IMR-90 (cell line): ENCODE measurements around the gene RBFOX1. TPM values are rescaled to one million over a fixed set of nuclear protein-coding genes. Genes with fewer than 3 reads are reported as not detected.

Source experiments
- ATAC-seq: fragments of 200-7000 bp; cut with Tn5 transposase; 2 replicates; pipeline ENCODE4 v1.9.1; 2020; ENCODE audit warnings: low read depth, mild to moderate bottlenecking, moderate library complexity
- BruUV-seq: library from RNA; stranded (reverse); fragments of 400-500 nt; replicated peaks from 2 replicates; lab custom pipeline; 2021; lab: Mats Ljungman, UMichigan
- CTCF ChIA-PET: fragments of 300-600 bp; formaldehyde crosslinking; extraction: SDS; loops from one replicate; lab custom pipeline; 2021; ENCODE audit warnings: antibody characterized with exemption; lab: Yijun Ruan, JAX
- POLR2A ChIA-PET: fragments of 300-600 bp; sonication (Branson Sonifier 250); formaldehyde crosslinking; loops from one replicate; lab custom pipeline; 2022; ENCODE audit warnings: antibody characterized with exemption; ENCODE audit not compliant: unreplicated experiment; lab: Charles Lee
- DNase-seq: peaks from one replicate; pipeline ENCODE4 v3.0.0; 2013
- H2AFZ ChIP-seq: replicated peaks from 2 replicates; pipeline ENCODE3; 2013; ENCODE audit warnings: low read length, mild to moderate bottlenecking; ENCODE audit not compliant: poor library complexity
- H2AK5ac ChIP-seq: 2 replicates; pipeline ENCODE4 v1.6.1; 2013; ENCODE audit warnings: low read depth, low read length, inconsistent platforms
- H2AK9ac ChIP-seq: replicated peaks from 2 replicates; pipeline ENCODE3; 2013; ENCODE audit warnings: mild to moderate bottlenecking, low read depth, low read length, moderate library complexity; ENCODE audit not compliant: poor library complexity
- H2BK120ac ChIP-seq: 2 replicates; pipeline ENCODE4 v1.6.1; 2013; ENCODE audit warnings: low read depth, low read length, inconsistent platforms
- H2BK15ac ChIP-seq: 3 replicates; pipeline ENCODE4 v1.6.1; 2013; ENCODE audit warnings: low read depth, low read length, inconsistent platforms
- H2BK20ac ChIP-seq: 2 replicates; pipeline ENCODE4 v1.6.1; 2013; ENCODE audit warnings: low read depth, mild to moderate bottlenecking, inconsistent platforms, low read length, moderate library complexity
- H2BK5ac ChIP-seq: 2 replicates; pipeline ENCODE4 v1.6.1; 2013; ENCODE audit warnings: mild to moderate bottlenecking, low read depth, low read length, inconsistent platforms; ENCODE audit not compliant: poor library complexity, severe bottlenecking
- H3K14ac ChIP-seq: replicated peaks from 2 replicates; pipeline ENCODE4 v1.6.1; 2013; ENCODE audit warnings: low read depth, low read length, inconsistent platforms
- H3K18ac ChIP-seq: 2 replicates; pipeline ENCODE4 v1.6.1; 2013; ENCODE audit warnings: low read depth, low read length, control low read depth
- H3K23ac ChIP-seq: 2 replicates; pipeline ENCODE4 v1.6.1; 2013; ENCODE audit warnings: low read depth, low read length, inconsistent platforms
- H3K27ac ChIP-seq: 2 replicates; pipeline ENCODE4 v1.5.1; 2013; ENCODE audit warnings: mild to moderate bottlenecking, control low read depth, low read length; ENCODE audit not compliant: insufficient read depth
- H3K27me3 ChIP-seq: 2 replicates; pipeline ENCODE4 v1.6.1; 2013; ENCODE audit warnings: low read length; ENCODE audit not compliant: control insufficient read depth, insufficient read depth
- H3K36me3 ChIP-seq: 2 replicates; pipeline ENCODE4 v1.6.1; 2013; ENCODE audit warnings: low read length, mixed read lengths; ENCODE audit not compliant: control insufficient read depth, insufficient read depth
- H3K4ac ChIP-seq: 2 replicates; pipeline ENCODE4 v1.6.1; 2013; ENCODE audit warnings: low read depth, low read length, inconsistent platforms
- H3K4me1 ChIP-seq: 2 replicates; pipeline ENCODE4 v1.6.1; 2013; ENCODE audit warnings: low read length, mixed read lengths; ENCODE audit not compliant: control insufficient read depth, insufficient read depth
- H3K4me2 ChIP-seq: 2 replicates; pipeline ENCODE4 v1.6.1; 2013; ENCODE audit warnings: low read depth, mild to moderate bottlenecking, control low read depth, low read length, moderate library complexity
- H3K4me3 ChIP-seq: 2 replicates; pipeline ENCODE4 v1.5.1; 2013; ENCODE audit warnings: low read depth, mild to moderate bottlenecking, control low read depth, low read length, moderate library complexity; ENCODE audit not compliant: insufficient read depth
- H3K56ac ChIP-seq: 2 replicates; pipeline ENCODE4 v1.6.1; 2013; ENCODE audit warnings: low read length, inconsistent platforms; ENCODE audit not compliant: insufficient read depth; ENCODE audit errors: extremely low read depth
- H3K79me1 ChIP-seq, 2 experiments: 2 replicates each; pipeline ENCODE4 v1.6.1; 2013; ENCODE audit warnings: low read length in 2 of 2, inconsistent platforms in 1 of 2, low read depth in 1 of 2
- H3K9ac ChIP-seq: 2 replicates; pipeline ENCODE4 v1.6.1; 2013; ENCODE audit warnings: low read depth, low read length, control low read depth
- H3K9me1 ChIP-seq: 2 replicates; pipeline ENCODE4 v1.6.1; 2013; ENCODE audit warnings: low read length, inconsistent platforms; ENCODE audit not compliant: insufficient read depth
- H3K9me3 ChIP-seq: 2 replicates; pipeline ENCODE4 v1.6.1; 2013; ENCODE audit warnings: low read length; ENCODE audit not compliant: control insufficient read depth, insufficient read depth
- H4K20me1 ChIP-seq: 2 replicates; pipeline ENCODE4 v1.6.1; 2013; ENCODE audit warnings: low read length, inconsistent platforms; ENCODE audit not compliant: insufficient read depth
- H4K5ac ChIP-seq: 2 replicates; pipeline ENCODE4 v1.6.1; 2013; ENCODE audit warnings: mild to moderate bottlenecking, low read depth, low read length, control low read depth
- H4K8ac ChIP-seq, 2 experiments: 2 replicates each; pipeline ENCODE4 v1.6.1; 2013; ENCODE audit warnings: low read depth in 2 of 2, low read length in 2 of 2, control low read depth in 1 of 2, inconsistent platforms in 1 of 2
- H4K91ac ChIP-seq: 2 replicates; pipeline ENCODE4 v1.6.1; 2013; ENCODE audit warnings: low read depth, low read length, inconsistent platforms; ENCODE audit not compliant: insufficient read depth
- BHLHE40 ChIP-seq: fragments of 150-350 bp; IDR thresholded peaks from 2 replicates; pipeline ENCODE4 v1.6.1; 2016; ENCODE audit warnings: mild to moderate bottlenecking, low read depth, low read length
- CEBPB ChIP-seq: IDR thresholded peaks from 2 replicates; pipeline ENCODE4 v1.6.1; 2012; ENCODE audit warnings: low read depth, low read length, improper control_type of control experiment
- CHD1 ChIP-seq: IDR thresholded peaks from 2 replicates; pipeline ENCODE4 v1.6.1; 2012; ENCODE audit warnings: low read depth, low read length, improper control_type of control experiment
- FOS ChIP-seq: fragments of 150-350 bp; IDR thresholded peaks from 2 replicates; pipeline ENCODE4 v1.6.1; 2016; ENCODE audit warnings: low read depth, low read length
- MAFK ChIP-seq: IDR thresholded peaks from 2 replicates; pipeline ENCODE4 v1.6.1; 2012; ENCODE audit warnings: low read depth, low read length, improper control_type of control experiment
- MAZ ChIP-seq: IDR thresholded peaks from 2 replicates; pipeline ENCODE4 v1.6.1; 2012; ENCODE audit warnings: low read depth, mild to moderate bottlenecking, low read length, improper control_type of control experiment, moderate library complexity, borderline replicate concordance
- MXI1 ChIP-seq: IDR thresholded peaks from 2 replicates; pipeline ENCODE4 v1.6.1; 2012; ENCODE audit warnings: low read depth, mild to moderate bottlenecking, low read length, moderate library complexity, borderline replicate concordance
- NFE2L2 ChIP-seq: fragments of 150-350 bp; IDR thresholded peaks from 2 replicates; pipeline ENCODE4 v1.6.1; 2016; ENCODE audit warnings: low read depth, mild to moderate bottlenecking, low read length
- POLR2A ChIP-seq: IDR thresholded peaks from 2 replicates; pipeline ENCODE4 v1.6.1; 2012; ENCODE audit warnings: mild to moderate bottlenecking, low read depth, low read length
- RAD21 ChIP-seq: IDR thresholded peaks from 2 replicates; pipeline ENCODE4 v1.6.1; 2012; ENCODE audit warnings: low read length, improper control_type of control experiment
- RCOR1 ChIP-seq: IDR thresholded peaks from 2 replicates; pipeline ENCODE4 v1.6.1; 2012; ENCODE audit warnings: mild to moderate bottlenecking, low read length, improper control_type of control experiment; ENCODE audit not compliant: insufficient replicate concordance
- RFX5 ChIP-seq: IDR thresholded peaks from 2 replicates; pipeline ENCODE4 v1.8.0; 2012; ENCODE audit warnings: low read depth, mild to moderate bottlenecking, low read length, moderate library complexity
- SMC3 ChIP-seq: fragments of 150-350 bp; IDR thresholded peaks from 2 replicates; pipeline ENCODE4 v1.6.1; 2016; ENCODE audit warnings: low read depth, mild to moderate bottlenecking, antibody characterized with exemption, low read length, moderate library complexity
- USF2 ChIP-seq: fragments of 150-350 bp; IDR thresholded peaks from 2 replicates; pipeline ENCODE4 v1.6.1; 2017; ENCODE audit warnings: mild to moderate bottlenecking, antibody characterized with exemption, low read length, low read depth
- WGBS, 2 experiments: methylation state at CpG; one replicate each; pipeline versions ENCODE4 v1.1.5 to v1.1.7; 2013; ENCODE audit warnings: missing lambda C conversion rate in 2 of 2; ENCODE audit not compliant: insufficient read length in 1 of 2; ENCODE audit errors: extremely low coverage in 2 of 2; 5-methylcytosine and 5-hydroxymethylcytosine counted together
- dilution Hi-C: fragments of 300-500 bp; cut with HindIII; formaldehyde crosslinking; loops from one replicate; pipeline ENCODE4 v1.14.3; 2018; ENCODE audit warnings: low sequenced_read_pairs; ENCODE audit not compliant: unreplicated experiment
- in situ Hi-C: fragments of 300-500 bp; cut with MboI; formaldehyde crosslinking; loops from 3 replicates; pipeline ENCODE4 v1.14.3; 2019; ENCODE audit warnings: low sequenced_read_pairs, inconsistent platforms, mixed read lengths
- intact Hi-C: fragments of 100-400 bp; cut with micrococcal nuclease; formaldehyde crosslinking; loops from 2 replicates; pipeline ENCODE4 v1.10.0; 2022
- polyA plus RNA-seq, 3 experiments: library from polyadenylated mRNA; depleted of rRNA; stranded (reverse); fragments of >200 nt; gene quantifications; 2 replicates each; pipeline ENCODE4 v1.2.3, GENCODE V29; 2012; ENCODE audit warnings: low replicate concordance in 1 of 3
- total RNA-seq: library from RNA; depleted of rRNA; stranded (reverse); fragments of >200 nt; gene quantifications from 2 replicates; pipeline ENCODE4 v1.2.3, GENCODE V29; 2012
- TF ChIP-seq, protein P1 (sequence below): fragments of 150-350 bp; IDR thresholded peaks from 2 replicates; pipeline ENCODE4 v1.6.1; 2016; ENCODE audit warnings: low read depth, mild to moderate bottlenecking, low read length, moderate library complexity, borderline replicate concordance
- TF ChIP-seq, protein P2 (sequence below): conservative IDR thresholded peaks from 2 replicates; pipeline ENCODE4 v1.5.1; 2012; ENCODE audit warnings: mild to moderate bottlenecking, low read depth, low read length, improper control_type of control experiment

The RBFOX1 gene
- total and polyA plus RNA-seq, 2 of the 4 experiments (the other 2 are of a cell fraction): not detected

- in situ Hi-C loops (no loop called here), intact Hi-C loops (no loop called here), dilution Hi-C loops (no loop called here)
- POLR2A ChIA-PET: no interaction called here
- DNase-seq (no peak), ATAC-seq (no peak)
- Histone ChIP-seq H3K4me3 (no peak overlapping the region), H3K27me3 (no peaks in the 10 kb centered on the region), H2AFZ (no peak overlapping the region), H3K36me3 (no peaks in the 10 kb centered on the region), H3K4me1 (no peaks in the 10 kb centered on the region), H2AK9ac (no peak overlapping the region), H3K23ac (no peak overlapping the region), H3K9ac (no peak overlapping the region), H2BK20ac (no peak overlapping the region), H3K27ac (no peak overlapping the region), H2AK5ac (no peak overlapping the region), H3K4ac (no peak overlapping the region), H2BK120ac (no peak overlapping the region), H4K20me1 (no peaks in the 10 kb centered on the region), H3K56ac (no peak overlapping the region), H3K4me2 (no peak overlapping the region), H2BK15ac (no peak overlapping the region), H3K9me1 (no peaks in the 10 kb centered on the region), H4K5ac (no peak overlapping the region), H3K79me1 (no peaks in the 10 kb centered on the region), H3K18ac (no peak overlapping the region), H4K8ac (no peak overlapping the region), H3K14ac (no peak overlapping the region), H4K91ac (no peak overlapping the region), H3K9me3 (peaks cover 13% of the 10 kb centered on the region), H2BK5ac (no peak overlapping the region)
- TF ChIP-seq, protein P1, sequence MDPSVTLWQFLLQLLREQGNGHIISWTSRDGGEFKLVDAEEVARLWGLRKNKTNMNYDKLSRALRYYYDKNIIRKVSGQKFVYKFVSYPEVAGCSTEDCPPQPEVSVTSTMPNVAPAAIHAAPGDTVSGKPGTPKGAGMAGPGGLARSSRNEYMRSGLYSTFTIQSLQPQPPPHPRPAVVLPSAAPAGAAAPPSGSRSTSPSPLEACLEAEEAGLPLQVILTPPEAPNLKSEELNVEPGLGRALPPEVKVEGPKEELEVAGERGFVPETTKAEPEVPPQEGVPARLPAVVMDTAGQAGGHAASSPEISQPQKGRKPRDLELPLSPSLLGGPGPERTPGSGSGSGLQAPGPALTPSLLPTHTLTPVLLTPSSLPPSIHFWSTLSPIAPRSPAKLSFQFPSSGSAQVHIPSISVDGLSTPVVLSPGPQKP: no peak
- TF ChIP-seq, protein P2, sequence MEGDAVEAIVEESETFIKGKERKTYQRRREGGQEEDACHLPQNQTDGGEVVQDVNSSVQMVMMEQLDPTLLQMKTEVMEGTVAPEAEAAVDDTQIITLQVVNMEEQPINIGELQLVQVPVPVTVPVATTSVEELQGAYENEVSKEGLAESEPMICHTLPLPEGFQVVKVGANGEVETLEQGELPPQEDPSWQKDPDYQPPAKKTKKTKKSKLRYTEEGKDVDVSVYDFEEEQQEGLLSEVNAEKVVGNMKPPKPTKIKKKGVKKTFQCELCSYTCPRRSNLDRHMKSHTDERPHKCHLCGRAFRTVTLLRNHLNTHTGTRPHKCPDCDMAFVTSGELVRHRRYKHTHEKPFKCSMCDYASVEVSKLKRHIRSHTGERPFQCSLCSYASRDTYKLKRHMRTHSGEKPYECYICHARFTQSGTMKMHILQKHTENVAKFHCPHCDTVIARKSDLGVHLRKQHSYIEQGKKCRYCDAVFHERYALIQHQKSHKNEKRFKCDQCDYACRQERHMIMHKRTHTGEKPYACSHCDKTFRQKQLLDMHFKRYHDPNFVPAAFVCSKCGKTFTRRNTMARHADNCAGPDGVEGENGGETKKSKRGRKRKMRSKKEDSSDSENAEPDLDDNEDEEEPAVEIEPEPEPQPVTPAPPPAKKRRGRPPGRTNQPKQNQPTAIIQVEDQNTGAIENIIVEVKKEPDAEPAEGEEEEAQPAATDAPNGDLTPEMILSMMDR: no peak
- TF ChIP-seq MAZ: no peak
- TF ChIP-seq MXI1: no peak
- TF ChIP-seq CEBPB: no peak
- TF ChIP-seq CHD1: no peak
- no peak for TF ChIP-seq RFX5
- no peak for TF ChIP-seq USF2
- TF ChIP-seq NFE2L2: no peak
- no peak for TF ChIP-seq BHLHE40
- no peak for TF ChIP-seq POLR2A
- TF ChIP-seq RCOR1: no peak
- no peak for TF ChIP-seq MAFK
- no peak for TF ChIP-seq RAD21
- no peak for TF ChIP-seq SMC3
- no peak for TF ChIP-seq FOS
- 63% methylated on average over 2 of the region's 5 CpGs; no CpG with 5 or more reads in 1 of the 2 experiments for WGBS, 2 experiments
- CTCF ChIA-PET: no interaction called here
- no TSS peak for BruUV-seq
Observed at GRCh38 chr16:7373776-7374175, 41.1 kb downstream of the RBFOX1 start.
